ENCODE results near the gene AQP12A. TPM values are rescaled to one million over a fixed set of nuclear protein-coding genes. Genes with fewer than 3 reads are reported as not detected.

Gene AQP12A
- total RNA-seq, 2 donors from 2014 or later: 29.6 to 130 TPM

- TF ChIP-seq POLR2A (IDR thresholded peaks at IDR 0.05): no peak
- TF ChIP-seq, protein P1, sequence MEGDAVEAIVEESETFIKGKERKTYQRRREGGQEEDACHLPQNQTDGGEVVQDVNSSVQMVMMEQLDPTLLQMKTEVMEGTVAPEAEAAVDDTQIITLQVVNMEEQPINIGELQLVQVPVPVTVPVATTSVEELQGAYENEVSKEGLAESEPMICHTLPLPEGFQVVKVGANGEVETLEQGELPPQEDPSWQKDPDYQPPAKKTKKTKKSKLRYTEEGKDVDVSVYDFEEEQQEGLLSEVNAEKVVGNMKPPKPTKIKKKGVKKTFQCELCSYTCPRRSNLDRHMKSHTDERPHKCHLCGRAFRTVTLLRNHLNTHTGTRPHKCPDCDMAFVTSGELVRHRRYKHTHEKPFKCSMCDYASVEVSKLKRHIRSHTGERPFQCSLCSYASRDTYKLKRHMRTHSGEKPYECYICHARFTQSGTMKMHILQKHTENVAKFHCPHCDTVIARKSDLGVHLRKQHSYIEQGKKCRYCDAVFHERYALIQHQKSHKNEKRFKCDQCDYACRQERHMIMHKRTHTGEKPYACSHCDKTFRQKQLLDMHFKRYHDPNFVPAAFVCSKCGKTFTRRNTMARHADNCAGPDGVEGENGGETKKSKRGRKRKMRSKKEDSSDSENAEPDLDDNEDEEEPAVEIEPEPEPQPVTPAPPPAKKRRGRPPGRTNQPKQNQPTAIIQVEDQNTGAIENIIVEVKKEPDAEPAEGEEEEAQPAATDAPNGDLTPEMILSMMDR (IDR thresholded peaks at IDR 0.05): no peak
- Histone ChIP-seq H3K36me3 (replicated peaks in 1 of 2; ENCODE audit: insufficient read depth in 1 of 2, low read depth in 2 of 2) (no peaks in the 10 kb centered on the region), H3K27me3 (no peaks in the 10 kb centered on the region), H3K9me3 (no peaks in the 10 kb centered on the region), H3K4me1 (no peaks in the 10 kb centered on the region), H3K4me3 (no peak overlapping the region), H3K27ac (no peak overlapping the region)
- WGBS, 2 donors: 89 to 96% methylated on average over 11 to 16 of the region's 16 CpGs
- intact Hi-C loops (cut with DNase I): no loop called here
- DNase-seq (no peak), ATAC-seq (no peak)
Observed at GRCh38 chr2:240746671-240747070, 55.0 kb downstream of the AQP12A start.

GRCh38 chr2:240747256-240747655, 55.6 kb downstream of the AQP12A start:
- Histone ChIP-seq H3K9me3 (no peaks in the 10 kb centered on the region), H3K27ac (no peak overlapping the region), H3K4me3 (no peak overlapping the region), H3K27me3 (no peaks in the 10 kb centered on the region), H3K36me3 (replicated peaks in 1 of 2; ENCODE audit: insufficient read depth in 1 of 2, low read depth in 2 of 2) (no peaks in the 10 kb centered on the region), H3K4me1 (no peaks in the 10 kb centered on the region)
- 93% methylated on average over 3 to 11 of the region's 11 CpGs for WGBS, 2 donors
- DNase-seq: no peak
- TF ChIP-seq, protein P1 (IDR thresholded peaks at IDR 0.05): no peak
- TF ChIP-seq POLR2A (IDR thresholded peaks at IDR 0.05): no peak
- intact Hi-C loops (cut with DNase I): no loop called here
- ATAC-seq: no peak

Small RNA genes within 50 kb of the gene (small RNA-seq; reads per million reads assigned to genes)
- not detected for gene AC011298.3

Other genes starting within 250 kb of the AQP12A start
- 10 to 100 TPM; 17.9 to 26.0 TPM for gene ANKMY1, start 133.9 kb upstream of the AQP12A start, total RNA-seq
- gene DUSP28, start 131.5 kb upstream of the AQP12A start, total RNA-seq: 1 to 10 TPM; 4.7 to 6.6 TPM
- 100 to 1,000 TPM in 1 of 2 donors, 10 to 100 TPM in 1; 63.3 to 162 TPM for gene RNPEPL1, start 123.4 kb upstream of the AQP12A start, total RNA-seq
- 10 to 100 TPM; 16.3 to 34.3 TPM for gene CAPN10, start 105.1 kb upstream of the AQP12A start, total RNA-seq
- gene GPR35, start 66.4 kb upstream of the AQP12A start, total RNA-seq: 1 to 10 TPM in 1 of 2 donors, under 1 TPM in 1; 0.33 to 3.4 TPM
- 100 to 1,000 TPM; 328 to 392 TPM for gene AQP12B, start 9.0 kb upstream of the AQP12A start, total RNA-seq
- 10 to 100 TPM; 51.9 to 79.1 TPM for gene KIF1A, start 128.4 kb downstream of the AQP12A start, total RNA-seq
- gene AGXT, start 177.0 kb downstream of the AQP12A start, total RNA-seq: 1 to 10 TPM in 1 of 2 donors, not detected in 1; 1.6 TPM
- under 1 TPM in 1 of 2 donors, not detected in 1; 0.26 TPM for gene MAB21L4, start 204.3 kb downstream of the AQP12A start, total RNA-seq
- gene CROCC2, start 214.5 kb downstream of the AQP12A start, total RNA-seq: under 1 TPM in 1 of 2 donors, not detected in 1; under 0.01 TPM

All from body of pancreas (tissue), 4 donors.